NCI-H2081 (cell line): ENCODE measurements around the gene IGSF10.
"Not testable (repeated sequence)": the region's sequence is repeated elsewhere in the genome, so short reads cannot be mapped to it uniquely, and the experiment has no call there.

Experiments used
- DNase-seq, 2 experiments: peaks; one replicate each; lab custom pipeline; 2025; lab: John Stamatoyannopoulos, UW

IGSF10 gene, protein sequence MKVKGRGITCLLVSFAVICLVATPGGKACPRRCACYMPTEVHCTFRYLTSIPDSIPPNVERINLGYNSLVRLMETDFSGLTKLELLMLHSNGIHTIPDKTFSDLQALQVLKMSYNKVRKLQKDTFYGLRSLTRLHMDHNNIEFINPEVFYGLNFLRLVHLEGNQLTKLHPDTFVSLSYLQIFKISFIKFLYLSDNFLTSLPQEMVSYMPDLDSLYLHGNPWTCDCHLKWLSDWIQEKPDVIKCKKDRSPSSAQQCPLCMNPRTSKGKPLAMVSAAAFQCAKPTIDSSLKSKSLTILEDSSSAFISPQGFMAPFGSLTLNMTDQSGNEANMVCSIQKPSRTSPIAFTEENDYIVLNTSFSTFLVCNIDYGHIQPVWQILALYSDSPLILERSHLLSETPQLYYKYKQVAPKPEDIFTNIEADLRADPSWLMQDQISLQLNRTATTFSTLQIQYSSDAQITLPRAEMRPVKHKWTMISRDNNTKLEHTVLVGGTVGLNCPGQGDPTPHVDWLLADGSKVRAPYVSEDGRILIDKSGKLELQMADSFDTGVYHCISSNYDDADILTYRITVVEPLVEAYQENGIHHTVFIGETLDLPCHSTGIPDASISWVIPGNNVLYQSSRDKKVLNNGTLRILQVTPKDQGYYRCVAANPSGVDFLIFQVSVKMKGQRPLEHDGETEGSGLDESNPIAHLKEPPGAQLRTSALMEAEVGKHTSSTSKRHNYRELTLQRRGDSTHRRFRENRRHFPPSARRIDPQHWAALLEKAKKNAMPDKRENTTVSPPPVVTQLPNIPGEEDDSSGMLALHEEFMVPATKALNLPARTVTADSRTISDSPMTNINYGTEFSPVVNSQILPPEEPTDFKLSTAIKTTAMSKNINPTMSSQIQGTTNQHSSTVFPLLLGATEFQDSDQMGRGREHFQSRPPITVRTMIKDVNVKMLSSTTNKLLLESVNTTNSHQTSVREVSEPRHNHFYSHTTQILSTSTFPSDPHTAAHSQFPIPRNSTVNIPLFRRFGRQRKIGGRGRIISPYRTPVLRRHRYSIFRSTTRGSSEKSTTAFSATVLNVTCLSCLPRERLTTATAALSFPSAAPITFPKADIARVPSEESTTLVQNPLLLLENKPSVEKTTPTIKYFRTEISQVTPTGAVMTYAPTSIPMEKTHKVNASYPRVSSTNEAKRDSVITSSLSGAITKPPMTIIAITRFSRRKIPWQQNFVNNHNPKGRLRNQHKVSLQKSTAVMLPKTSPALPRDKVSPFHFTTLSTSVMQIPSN (N-terminal part only)

DNA sequence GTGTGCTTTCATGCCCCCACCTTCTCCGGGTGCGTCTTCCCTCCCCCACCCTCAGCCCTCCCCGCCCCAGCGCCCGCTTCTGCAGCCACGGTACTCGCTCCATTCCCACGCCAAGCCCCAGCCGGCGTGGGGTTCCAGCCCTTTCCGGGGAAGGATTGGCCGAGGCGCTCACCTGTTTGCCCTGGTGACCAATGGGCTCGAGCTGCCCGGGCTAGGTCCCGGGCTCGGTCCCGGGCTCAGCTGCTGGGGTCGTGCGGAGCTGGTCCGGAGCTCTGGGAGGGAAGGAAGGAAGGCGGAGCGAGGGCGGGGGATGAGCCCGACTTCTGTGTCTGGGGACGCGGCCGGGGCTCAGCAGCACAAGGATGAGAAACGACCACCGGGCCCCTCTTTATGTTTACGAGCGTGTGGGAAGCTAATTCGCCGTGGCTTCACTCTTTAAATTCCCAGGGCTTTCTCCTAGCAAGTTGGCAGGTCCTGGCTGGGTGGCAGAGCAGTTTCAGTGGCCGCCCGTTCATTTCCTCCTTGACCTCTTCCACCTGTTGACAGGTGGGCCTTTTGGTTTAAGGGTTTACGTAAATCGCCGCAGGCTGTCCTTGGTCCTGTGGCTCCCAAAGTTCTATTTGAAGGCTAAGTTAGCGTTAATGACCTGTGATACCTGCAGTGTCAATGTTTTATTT, at the start of gene IGSF10:
TSS of gene IGSF10 (minus strand) at position 288 of the 677 bp plus-strand sequence. CDS start 2,352 bp downstream, outside the sequence.
- peak; percentile 38 to 50 for DNase-seq

DNA sequence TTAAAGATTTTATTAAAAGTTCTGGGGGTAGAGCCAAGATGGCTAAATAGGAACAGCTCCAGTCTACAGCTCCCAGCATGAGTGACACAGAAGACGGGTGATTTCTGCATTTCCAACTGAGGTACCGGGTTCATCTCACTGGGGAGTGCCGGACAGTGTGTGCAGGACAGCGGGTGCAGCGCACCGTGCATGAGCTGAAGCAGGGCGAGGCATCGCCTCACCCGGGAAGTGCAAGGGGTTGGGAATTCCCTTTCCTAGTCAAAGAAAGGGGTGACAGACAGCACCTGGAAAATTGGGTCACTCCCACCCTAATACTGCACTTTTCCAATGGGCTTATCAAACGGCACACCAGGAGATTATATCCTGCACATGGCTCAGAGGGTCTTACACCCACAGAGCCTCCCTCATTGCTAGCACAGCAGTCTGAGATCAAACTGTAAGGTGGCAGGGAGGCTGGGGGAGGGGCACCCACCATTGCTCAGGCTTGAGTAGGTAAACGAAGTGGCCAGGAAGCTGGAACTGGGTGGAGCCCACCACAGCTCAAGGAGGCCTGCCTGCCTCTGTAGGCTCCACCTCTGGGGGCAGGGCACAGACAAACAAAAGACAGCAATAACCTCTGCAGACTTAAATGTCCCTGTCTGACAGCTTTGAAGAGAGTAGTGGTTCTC, 48.7 kb upstream of the IGSF10 start:
- not testable (repeated sequence) for DNase-seq

GRCh38 chr3:151504606-151505005, 43.7 kb upstream of the IGSF10 start:
- DNase-seq, result no peak

DNA sequence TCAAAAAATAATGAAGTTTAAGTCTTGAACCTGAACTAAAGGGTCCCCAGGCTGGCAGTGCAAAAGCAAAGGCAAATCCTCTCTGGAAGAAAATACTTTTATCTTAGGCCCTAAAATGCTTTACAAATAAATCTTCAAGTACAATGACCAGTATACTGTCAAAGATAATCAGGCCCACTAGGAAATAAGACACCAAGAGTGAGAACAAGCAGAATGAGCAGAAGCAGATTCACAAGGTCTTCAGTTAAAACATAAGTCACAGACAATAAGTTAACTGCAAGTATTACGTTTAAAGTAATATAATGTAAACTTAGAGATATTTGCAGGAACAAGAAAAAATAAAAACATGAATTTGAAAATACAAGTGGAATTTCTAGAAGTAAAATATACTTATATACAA, 42.2 kb upstream of the IGSF10 start:
- DNase-seq, result no peak

DNA sequence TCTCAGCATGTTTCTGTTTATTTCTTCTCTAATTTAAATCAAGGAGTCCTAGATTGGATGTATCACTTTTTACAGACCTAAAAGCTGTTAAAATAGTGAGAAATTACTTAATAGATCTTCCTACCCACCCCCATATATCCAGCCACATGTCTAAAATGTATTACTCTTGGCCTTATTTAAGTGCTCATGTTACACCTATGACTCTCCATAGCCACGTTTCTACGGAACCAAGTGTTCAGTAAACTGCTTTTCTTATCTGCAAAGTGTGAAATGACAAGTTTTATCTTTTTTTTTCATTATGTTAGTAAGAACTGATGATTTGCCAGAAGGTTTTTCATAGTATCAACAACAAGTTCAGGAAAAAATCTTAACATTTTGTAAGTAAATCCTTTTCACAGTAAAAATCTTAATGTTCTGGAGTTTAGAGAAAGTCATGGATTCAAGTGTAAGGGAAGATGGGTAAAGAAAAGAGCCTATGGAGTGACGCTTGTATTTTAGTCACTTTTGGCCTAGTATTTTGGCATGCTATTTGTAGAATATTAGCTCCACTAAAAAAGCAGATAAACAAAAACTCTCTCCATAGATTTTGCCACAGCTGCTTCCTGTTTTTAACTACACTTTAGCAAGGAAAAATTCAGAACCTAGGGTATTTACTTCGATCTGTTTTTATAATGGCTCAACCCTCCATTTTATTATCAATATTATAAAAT, 41.2 kb upstream of the IGSF10 start:
- no peak for DNase-seq

GRCh38 chr3:151501171-151501922, 40.5 kb upstream of the IGSF10 start:
- no peak for DNase-seq

- DNase-seq, result no peak
These were observed 38.3 kb upstream of the IGSF10 start for GRCh38 chr3:151499168-151499567.

DNA sequence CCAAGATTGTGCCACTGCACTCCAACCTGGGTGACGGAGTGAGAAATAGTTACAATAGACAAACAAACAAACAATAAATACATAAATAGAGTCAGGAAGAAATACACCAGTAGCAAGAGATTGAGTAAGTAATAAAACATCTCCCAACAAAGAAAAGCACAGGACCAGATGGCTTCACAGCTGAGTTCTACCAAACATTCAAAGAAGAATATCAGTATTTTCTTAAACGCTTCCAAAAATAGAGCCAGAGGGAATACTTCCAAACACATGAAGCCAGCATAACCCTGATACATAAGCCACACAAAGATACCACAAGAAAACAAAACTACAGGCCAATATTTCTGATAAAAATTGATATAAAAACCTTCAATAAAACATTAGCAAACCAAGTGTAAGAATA, 30.7 kb upstream of the IGSF10 start:
- no peak for DNase-seq

- DNase-seq, result not testable (repeated sequence)
These were observed 27.0 kb upstream of the IGSF10 start for GRCh38 chr3:151487833-151488232.

- DNase-seq, result no peak
These were observed 23.2 kb upstream of the IGSF10 start for GRCh38 chr3:151483961-151484520.

DNA sequence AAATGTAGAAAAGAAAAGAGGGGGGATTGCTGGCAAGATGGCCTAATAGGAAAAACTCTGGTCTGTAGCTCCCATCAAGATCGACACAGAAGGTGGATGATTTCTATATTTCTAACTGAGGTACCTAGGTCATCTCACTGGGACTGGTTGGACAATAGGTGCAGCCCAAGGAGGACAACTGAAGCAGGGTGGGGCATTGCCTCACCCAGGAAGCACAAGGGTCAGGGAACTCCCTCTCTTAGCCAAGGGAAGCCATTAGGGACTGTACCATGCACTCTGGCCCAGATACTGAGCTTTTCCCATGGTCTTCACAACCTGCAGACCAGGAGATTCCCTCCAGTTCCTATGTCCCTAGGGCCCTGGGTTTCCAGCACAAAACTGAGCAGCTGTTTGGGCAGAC, 22.6 kb upstream of the IGSF10 start:
- DNase-seq, result no peak

DNA sequence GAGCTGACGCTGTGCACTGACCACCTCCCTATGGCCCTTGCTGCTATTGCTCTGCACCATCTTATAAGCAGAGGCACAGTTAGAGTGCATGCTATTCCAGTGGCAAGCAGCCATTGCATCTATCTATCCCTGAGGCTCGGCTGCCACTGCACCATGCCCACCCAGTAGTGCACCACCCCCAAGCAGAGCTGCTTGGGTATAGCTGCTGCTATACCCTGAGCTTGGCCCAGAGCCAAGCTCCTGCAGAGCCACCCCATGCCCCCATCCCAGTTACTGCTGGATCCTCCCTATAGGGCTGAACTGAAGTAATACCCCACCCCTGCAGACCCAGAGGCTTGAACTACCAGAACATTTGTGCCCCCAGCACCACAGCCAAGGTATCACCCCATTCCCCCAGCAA, 19.6 kb upstream of the IGSF10 start:
- DNase-seq, result no peak

DNA sequence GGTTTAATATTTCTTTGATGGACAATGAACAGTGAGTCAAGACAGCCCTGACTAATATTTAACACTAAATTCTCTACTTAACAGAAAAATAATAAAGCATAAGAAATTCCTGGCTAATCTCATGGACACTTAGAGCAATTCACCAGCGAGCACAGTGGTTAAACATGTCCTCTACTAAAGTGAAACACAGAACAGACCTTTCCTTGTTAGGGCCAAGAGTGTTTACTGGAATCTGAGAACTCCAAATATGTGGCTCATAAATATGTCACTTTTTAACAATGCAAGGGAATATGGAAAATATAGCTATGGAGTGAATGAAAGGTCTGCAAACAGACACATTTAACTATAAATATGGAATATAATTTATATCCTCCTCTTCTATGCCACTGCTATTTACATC, 18.6 kb upstream of the IGSF10 start:
- no peak for DNase-seq

GRCh38 chr3:151478335-151478697, 17.5 kb upstream of the IGSF10 start:
- DNase-seq, result no peak

GRCh38 chr3:151477591-151478334, 16.9 kb upstream of the IGSF10 start:
- DNase-seq, result no peak

DNA sequence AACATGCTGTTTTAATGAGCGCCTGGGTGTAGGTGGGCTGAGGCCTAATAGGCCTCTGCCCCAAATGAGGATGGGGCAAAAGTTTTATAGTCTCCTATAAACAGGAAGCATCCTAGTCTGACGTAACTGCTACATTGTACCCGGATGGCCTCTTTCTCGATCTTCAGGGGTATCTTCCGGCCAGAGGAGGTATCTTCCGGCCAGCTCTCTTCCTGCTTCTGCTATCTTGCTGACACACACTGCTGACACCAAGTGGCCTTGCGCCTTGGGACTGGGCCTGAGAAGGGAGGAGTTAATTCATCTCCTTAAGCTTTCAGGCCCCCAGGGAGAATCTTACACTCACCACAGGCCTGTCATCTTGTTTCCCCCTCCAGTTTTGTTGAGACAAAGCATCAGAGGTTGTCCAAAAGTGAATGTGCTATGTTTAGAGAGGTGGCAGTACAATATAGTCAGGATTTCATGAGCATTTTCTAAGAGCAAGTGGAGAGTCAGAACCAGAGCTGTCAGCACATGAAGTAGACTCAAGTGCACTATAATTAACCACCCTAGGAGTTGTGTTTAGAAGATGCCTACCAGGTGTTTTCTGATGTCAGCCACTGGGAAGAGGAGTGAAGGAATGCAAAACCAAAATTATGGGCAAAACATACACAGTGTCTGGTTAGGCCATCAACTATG, 15.6 kb upstream of the IGSF10 start:
- DNase-seq, result no peak

- peak; percentile 70 to 80 for DNase-seq
These were observed 7.5 kb upstream of the IGSF10 start for GRCh38 chr3:151468284-151468917.

GRCh38 chr3:151467069-151467468, 6.2 kb upstream of the IGSF10 start:
- no peak for DNase-seq
